ENCODE results near the gene BRCA2. TPM values are rescaled to one million over a fixed set of nuclear protein-coding genes. Genes with fewer than 3 reads are reported as not detected.
A peak's percentile ranks its signal among the peaks of the same experiment; 100 is the strongest.

The BRCA2 gene
- total RNA-seq, 2 donors from 2014 or later: 11.0 to 28.5 TPM

GRCh38 chr13:32415019-32415418, 99.7 kb downstream of the BRCA2 start:
- Mint-ChIP-seq H3K27me3 (no peaks in the 10 kb centered on the region), H3K4me1 (ENCODE audit: low read depth in 2 of 2) (peaks cover 6 to 7% of the 10 kb centered on the region in 2 donors)

GRCh38 chr13:32417995-32418394, 102.7 kb downstream of the BRCA2 start:
- peaks cover 7 to 9% of the 10 kb centered on the region in 2 donors for H3K4me1 Mint-ChIP-seq (ENCODE audit: low read depth in 2 of 2)
- no peak for ATAC-seq
- H3K36me3 Mint-ChIP-seq: peaks cover 27% of the 10 kb centered on the region
- peaks cover 4% of the 10 kb centered on the region for H3K9me3 Mint-ChIP-seq
- H3K27ac Mint-ChIP-seq: no peak overlapping the region
- no peaks in the 10 kb centered on the region for H3K27me3 Mint-ChIP-seq
- H3K4me3 Mint-ChIP-seq: no peak overlapping the region
- no peak for DNase-seq (ENCODE audit: low spot score)

More at GRCh38 chr13:32415019-32415418, 99.7 kb downstream of the BRCA2 start:
- peak; percentile 60 to 69 for ATAC-seq
- H3K27ac Mint-ChIP-seq: no peak overlapping the region
- H3K9me3 Mint-ChIP-seq: peaks cover 2% of the 10 kb centered on the region
- H3K36me3 Mint-ChIP-seq: peaks cover 17% of the 10 kb centered on the region
- no peak overlapping the region for H3K4me3 Mint-ChIP-seq
- DNase-seq (ENCODE audit: low spot score): no peak

GRCh38 chr13:32419862-32420261, 104.6 kb downstream of the BRCA2 start:
- H3K36me3 Mint-ChIP-seq: peaks cover 40% of the 10 kb centered on the region
- DNase-seq (ENCODE audit: low spot score) (no peak), ATAC-seq (no peak)
- peaks cover 19 to 22% of the 10 kb centered on the region in 2 donors for H3K4me1 Mint-ChIP-seq (ENCODE audit: low read depth in 2 of 2)
- H3K4me3 Mint-ChIP-seq: no peak overlapping the region
- no peak overlapping the region for H3K27ac Mint-ChIP-seq
- H3K27me3 Mint-ChIP-seq: no peaks in the 10 kb centered on the region
- peaks cover 4% of the 10 kb centered on the region for H3K9me3 Mint-ChIP-seq

GRCh38 chr13:32423592-32423991, 108.3 kb downstream of the BRCA2 start:
- no peak for DNase-seq (ENCODE audit: low spot score)
- no peak for ATAC-seq
- H3K27me3 Mint-ChIP-seq: no peaks in the 10 kb centered on the region
- peaks cover 4% of the 10 kb centered on the region for H3K9me3 Mint-ChIP-seq
- peak overlapping the region; percentile 35 for H3K4me3 Mint-ChIP-seq
- H3K27ac Mint-ChIP-seq: peak overlapping the region; percentile 64 to 80
- H3K36me3 Mint-ChIP-seq: peaks cover 39% of the 10 kb centered on the region
- peaks cover 33 to 39% of the 10 kb centered on the region in 2 donors for H3K4me1 Mint-ChIP-seq (ENCODE audit: low read depth in 2 of 2)

GRCh38 chr13:32425158-32425557, 109.8 kb downstream of the BRCA2 start:
- peaks cover 27% of the 10 kb centered on the region for H3K36me3 Mint-ChIP-seq
- DNase-seq (ENCODE audit: low spot score) (no peak), ATAC-seq (no peak)
- peak overlapping the region; percentile 100 for H3K4me3 Mint-ChIP-seq
- no peaks in the 10 kb centered on the region for H3K27me3 Mint-ChIP-seq
- peaks cover 39 to 46% of the 10 kb centered on the region in 2 donors for H3K4me1 Mint-ChIP-seq (ENCODE audit: low read depth in 2 of 2)
- H3K27ac Mint-ChIP-seq: peak overlapping the region; percentile 99
- H3K9me3 Mint-ChIP-seq: peaks cover under 1% of the 10 kb centered on the region

- peak; percentile 77 for ATAC-seq
- Mint-ChIP-seq H3K36me3 (peaks cover 18% of the 10 kb centered on the region), H3K4me3 (peak overlapping the region; percentile 100), H3K4me1 (ENCODE audit: low read depth in 2 of 2) (peaks cover 40 to 50% of the 10 kb centered on the region in 2 donors), H3K27ac (peak overlapping the region; percentile 99), H3K9me3 (no peaks in the 10 kb centered on the region), H3K27me3 (no peaks in the 10 kb centered on the region)
- peak; percentile 72 for DNase-seq (ENCODE audit: low spot score)
Observed at GRCh38 chr13:32426191-32426989, 111.1 kb downstream of the BRCA2 start.

GRCh38 chr13:32426990-32427851, 111.9 kb downstream of the BRCA2 start:
- Mint-ChIP-seq H3K4me3 (peak overlapping the region; percentile 100), H3K9me3 (no peaks in the 10 kb centered on the region), H3K4me1 (ENCODE audit: low read depth in 2 of 2) (peaks cover 40 to 50% of the 10 kb centered on the region in 2 donors), H3K27me3 (no peaks in the 10 kb centered on the region), H3K27ac (peak overlapping the region; percentile 99), H3K36me3 (peaks cover 18% of the 10 kb centered on the region)
- ATAC-seq (peak; percentile 43 to 52), DNase-seq (ENCODE audit: low spot score) (peak; percentile 82)

GRCh38 chr13:32427852-32428580, 112.7 kb downstream of the BRCA2 start, which contains the start of gene N4BP2L1:
Gene N4BP2L1 (minus strand): TSS chr13:32428130. CDS start chr13:32428082, 48 bp downstream.
- peak; percentile 81 to 87 for ATAC-seq
- no peaks in the 10 kb centered on the region for H3K9me3 Mint-ChIP-seq
- H3K4me1 Mint-ChIP-seq (ENCODE audit: low read depth in 2 of 2): peaks cover 38 to 48% of the 10 kb centered on the region in 2 donors
- peaks cover 18% of the 10 kb centered on the region for H3K36me3 Mint-ChIP-seq
- peak; percentile 93 for DNase-seq (ENCODE audit: low spot score)
- H3K27ac Mint-ChIP-seq: peak within 1 kb of the TSS; percentile 99 to 100
- H3K4me3 Mint-ChIP-seq: peak within 1 kb of the TSS; percentile 100
- no peaks in the 10 kb centered on the region for H3K27me3 Mint-ChIP-seq

GRCh38 chr13:32428581-32429432, 113.5 kb downstream of the BRCA2 start:
- Mint-ChIP-seq H3K36me3 (peaks cover 10% of the 10 kb centered on the region), H3K4me3 (peak overlapping the region; percentile 97), H3K27me3 (no peaks in the 10 kb centered on the region), H3K9me3 (no peaks in the 10 kb centered on the region), H3K4me1 (ENCODE audit: low read depth in 2 of 2) (peaks cover 33 to 40% of the 10 kb centered on the region in 2 donors), H3K27ac (peak overlapping the region; percentile 99 to 100)
- ATAC-seq (peak in 1 of 2 donors; percentile 15), DNase-seq (ENCODE audit: low spot score) (no peak)

- no peak for ATAC-seq
- no peaks in the 10 kb centered on the region for H3K27me3 Mint-ChIP-seq
- H3K27ac Mint-ChIP-seq: peak overlapping the region; percentile 99 to 100
- H3K4me1 Mint-ChIP-seq (ENCODE audit: low read depth in 2 of 2): peaks cover 28 to 33% of the 10 kb centered on the region in 2 donors
- H3K36me3 Mint-ChIP-seq: peaks cover 5% of the 10 kb centered on the region
- no peak for DNase-seq (ENCODE audit: low spot score)
- H3K4me3 Mint-ChIP-seq: no peak overlapping the region
- no peaks in the 10 kb centered on the region for H3K9me3 Mint-ChIP-seq
Observed at GRCh38 chr13:32429433-32429909, 114.2 kb downstream of the BRCA2 start.

GRCh38 chr13:32430018-32430747, 114.9 kb downstream of the BRCA2 start:
- peak overlapping the region; percentile 3 to 64 for H3K27ac Mint-ChIP-seq
- no peaks in the 10 kb centered on the region for H3K9me3 Mint-ChIP-seq
- H3K27me3 Mint-ChIP-seq: no peaks in the 10 kb centered on the region
- H3K4me3 Mint-ChIP-seq: peak overlapping the region; percentile 23
- DNase-seq (ENCODE audit: low spot score) (no peak), ATAC-seq (no peak)
- peaks cover 26 to 31% of the 10 kb centered on the region in 2 donors for H3K4me1 Mint-ChIP-seq (ENCODE audit: low read depth in 2 of 2)
- peaks cover 5% of the 10 kb centered on the region for H3K36me3 Mint-ChIP-seq

GRCh38 chr13:32431361-32431760, 116.1 kb downstream of the BRCA2 start:
- peaks cover 5% of the 10 kb centered on the region for H3K36me3 Mint-ChIP-seq
- H3K27ac Mint-ChIP-seq: no peak overlapping the region
- DNase-seq (ENCODE audit: low spot score): no peak
- no peak for ATAC-seq
- H3K9me3 Mint-ChIP-seq: no peaks in the 10 kb centered on the region
- no peak overlapping the region for H3K4me3 Mint-ChIP-seq
- peaks cover 16 to 20% of the 10 kb centered on the region in 2 donors for H3K4me1 Mint-ChIP-seq (ENCODE audit: low read depth in 2 of 2)
- no peaks in the 10 kb centered on the region for H3K27me3 Mint-ChIP-seq

Data from natural killer cell treated with Interleukin-12 subunit alpha and Interleukin-12 subunit beta and Interleukin-15 and Interleukin-18, amount 100 ng/mL, for 72 hours (primary cell).